Stimulated activated effector memory CD8-positive, alpha-beta T cell treated with anti-CD3 and anti-CD28 coated beads, Interleukin-12 subunit alpha, Interleukin-12 subunit beta, amount 100 ng/mL, for 72 hours (primary cell): ENCODE data around the gene PRELP.
A peak's percentile ranks its signal among the peaks of the same experiment; 100 is the strongest.

Source experiments
- ATAC-seq: fragments of 150-1000 bp; cut with Tn5 transposase; 2 replicates; pipeline ENCODE4 v1.10.0; 2021
- DNase-seq, 2 donors: peaks; one replicate each; pipeline ENCODE4 v3.0.0; 2021 to 2022; ENCODE audit warnings: low spot score in 2 of 2
- H3K27ac Mint-ChIP-seq: one replicate; pipeline ENCODE4 v1.8.0; 2022; ENCODE audit warnings: mild to moderate bottlenecking, mixed read lengths
- H3K36me3 Mint-ChIP-seq: one replicate; pipeline ENCODE4 v1.8.0; 2022; ENCODE audit warnings: mild to moderate bottlenecking, mixed read lengths
- H3K4me1 Mint-ChIP-seq: one replicate; pipeline ENCODE4 v1.8.0; 2022; ENCODE audit warnings: mixed read lengths
- H3K4me3 Mint-ChIP-seq: one replicate; pipeline ENCODE4 v1.8.0; 2022; ENCODE audit warnings: mild to moderate bottlenecking, mixed read lengths
- H3K9me3 Mint-ChIP-seq: one replicate; pipeline ENCODE4 v1.8.0; 2022; ENCODE audit warnings: mixed read lengths

Gene PRELP

GRCh38 chr1:203528976-203529835 is 53.6 kb downstream of the PRELP start:
- Mint-ChIP-seq H3K4me3 (no peak overlapping the region), H3K4me1 (peaks cover 6% of the 10 kb centered on the region), H3K27ac (peak overlapping the region; percentile 10), H3K9me3 (no peaks in the 10 kb centered on the region), H3K36me3 (no peaks in the 10 kb centered on the region)
- DNase-seq (no peak), ATAC-seq (no peak)

- Mint-ChIP-seq H3K4me3 (no peak overlapping the region), H3K9me3 (no peaks in the 10 kb centered on the region), H3K36me3 (no peaks in the 10 kb centered on the region), H3K4me1 (peaks cover 6% of the 10 kb centered on the region), H3K27ac (no peak overlapping the region)
- DNase-seq (no peak), ATAC-seq (no peak)
Measured at GRCh38 chr1:203531063-203531462, 55.5 kb downstream of the PRELP start.

- Mint-ChIP-seq H3K4me1 (peaks cover 19% of the 10 kb centered on the region), H3K27ac (no peak overlapping the region), H3K36me3 (no peaks in the 10 kb centered on the region), H3K4me3 (no peak overlapping the region), H3K9me3 (no peaks in the 10 kb centered on the region)
- ATAC-seq (no peak), DNase-seq (no peak)
Measured at GRCh38 chr1:203534012-203534411, 58.4 kb downstream of the PRELP start.

GRCh38 chr1:203534526-203534925 is 58.9 kb downstream of the PRELP start:
- H3K4me1 Mint-ChIP-seq = peaks cover 19% of the 10 kb centered on the region
- peak overlapping the region; percentile 8 for H3K27ac Mint-ChIP-seq
- H3K36me3 Mint-ChIP-seq = no peaks in the 10 kb centered on the region
- H3K9me3 Mint-ChIP-seq = no peaks in the 10 kb centered on the region
- ATAC-seq = no peak
- no peak for DNase-seq
- H3K4me3 Mint-ChIP-seq = no peak overlapping the region

GRCh38 chr1:203536575-203536974 is 61.0 kb downstream of the PRELP start:
- DNase-seq (no peak), ATAC-seq (no peak)
- no peak overlapping the region for H3K4me3 Mint-ChIP-seq
- no peak overlapping the region for H3K27ac Mint-ChIP-seq
- H3K4me1 Mint-ChIP-seq = peaks cover 19% of the 10 kb centered on the region
- H3K36me3 Mint-ChIP-seq = no peaks in the 10 kb centered on the region
- H3K9me3 Mint-ChIP-seq = no peaks in the 10 kb centered on the region

- Mint-ChIP-seq H3K27ac (no peak overlapping the region), H3K4me1 (peaks cover 19% of the 10 kb centered on the region), H3K36me3 (no peaks in the 10 kb centered on the region), H3K4me3 (no peak overlapping the region), H3K9me3 (no peaks in the 10 kb centered on the region)
- ATAC-seq (no peak), DNase-seq (no peak)
Measured at GRCh38 chr1:203536980-203537455, 61.4 kb downstream of the PRELP start.

- Mint-ChIP-seq H3K36me3 (no peaks in the 10 kb centered on the region), H3K4me3 (no peak overlapping the region), H3K4me1 (peaks cover 19% of the 10 kb centered on the region), H3K27ac (peak overlapping the region; percentile 56), H3K9me3 (no peaks in the 10 kb centered on the region)
- ATAC-seq (peak; percentile 89), DNase-seq (no peak)
Measured at GRCh38 chr1:203537806-203538464, 62.3 kb downstream of the PRELP start.

- DNase-seq = no peak
- Mint-ChIP-seq H3K27ac (peak overlapping the region; percentile 56), H3K36me3 (no peaks in the 10 kb centered on the region), H3K9me3 (no peaks in the 10 kb centered on the region), H3K4me3 (no peak overlapping the region), H3K4me1 (peaks cover 19% of the 10 kb centered on the region)
- ATAC-seq = no peak
Measured at GRCh38 chr1:203538726-203539125, 63.1 kb downstream of the PRELP start.

- ATAC-seq = no peak
- H3K27ac Mint-ChIP-seq = no peak overlapping the region
- no peaks in the 10 kb centered on the region for H3K36me3 Mint-ChIP-seq
Measured at GRCh38 chr1:203539831-203540546, 64.4 kb downstream of the PRELP start.

More at GRCh38 chr1:203539831-203540546, 64.4 kb downstream of the PRELP start:
- H3K4me3 Mint-ChIP-seq = no peak overlapping the region
- DNase-seq = no peak
- peaks cover 19% of the 10 kb centered on the region for H3K4me1 Mint-ChIP-seq
- no peaks in the 10 kb centered on the region for H3K9me3 Mint-ChIP-seq
